Embryonic facial prominence (tissue), 1 donor: ENCODE data around the gene PTPRN2.
"Not testable (repeated sequence)": the region's sequence is repeated elsewhere in the genome, so short reads cannot be mapped to it uniquely, and the experiment has no call there.

Source experiments
- DNase-seq: peaks from one replicate; pipeline ENCODE4 v3.0.0-alpha.2; 2016; ENCODE audit errors: extremely low spot score

The PTPRN2 gene

DNA sequence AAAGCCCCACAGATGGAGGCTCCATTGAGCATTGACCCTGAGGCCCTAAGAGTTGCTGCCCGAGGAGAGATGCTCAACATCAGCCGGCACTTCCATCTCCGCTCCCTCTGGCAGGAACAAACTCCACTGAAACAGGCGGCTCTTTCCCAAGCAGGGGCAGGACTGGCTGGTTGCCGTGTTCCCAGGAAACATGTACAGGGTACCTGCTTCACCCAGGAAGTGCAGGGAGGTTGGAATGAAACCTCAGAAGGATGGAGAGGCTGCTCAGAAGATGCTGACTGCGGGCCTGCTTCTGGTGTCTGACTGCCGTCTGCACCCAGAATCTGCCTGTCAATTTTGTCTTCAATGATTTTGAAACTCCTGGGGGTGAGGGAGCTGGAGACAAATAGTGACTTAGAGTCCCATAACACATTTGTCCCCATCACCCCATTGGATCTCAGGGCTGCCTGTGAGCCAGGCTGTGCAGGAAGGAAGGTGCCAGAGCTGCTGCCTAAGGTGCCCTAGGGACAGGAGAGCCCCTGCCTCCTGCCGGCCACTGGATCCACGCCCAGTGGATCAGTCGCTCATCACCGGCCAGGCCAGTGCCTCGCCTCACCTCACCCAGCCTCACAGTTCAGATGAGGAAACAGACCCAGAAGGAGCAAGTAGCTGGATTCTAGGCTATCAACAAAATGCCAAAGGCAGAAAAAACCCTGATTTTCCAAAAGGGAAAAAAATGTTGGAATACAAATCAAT, 237.3 kb downstream of the PTPRN2 start:
- DNase-seq, result no peak

DNA sequence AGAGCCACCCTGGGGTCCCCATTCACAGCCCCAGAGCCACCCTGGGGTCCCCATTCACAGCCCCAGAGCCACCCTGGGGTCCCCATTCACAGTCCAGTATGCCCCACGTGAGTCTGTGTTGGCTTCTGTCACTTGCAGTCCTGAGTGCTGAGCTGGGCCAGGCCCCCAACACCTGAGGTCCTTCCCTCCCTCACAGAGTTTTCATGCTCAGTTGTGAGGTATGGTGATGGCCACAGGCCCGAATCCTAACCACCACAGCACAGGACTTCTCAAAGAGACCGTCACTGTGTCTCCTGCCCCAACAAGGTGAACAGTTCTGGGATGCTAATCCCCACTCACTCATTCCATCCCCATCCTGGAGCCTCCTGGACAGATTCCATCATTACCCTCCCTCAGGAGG, 239.2 kb downstream of the PTPRN2 start:
- DNase-seq, result no peak

DNA sequence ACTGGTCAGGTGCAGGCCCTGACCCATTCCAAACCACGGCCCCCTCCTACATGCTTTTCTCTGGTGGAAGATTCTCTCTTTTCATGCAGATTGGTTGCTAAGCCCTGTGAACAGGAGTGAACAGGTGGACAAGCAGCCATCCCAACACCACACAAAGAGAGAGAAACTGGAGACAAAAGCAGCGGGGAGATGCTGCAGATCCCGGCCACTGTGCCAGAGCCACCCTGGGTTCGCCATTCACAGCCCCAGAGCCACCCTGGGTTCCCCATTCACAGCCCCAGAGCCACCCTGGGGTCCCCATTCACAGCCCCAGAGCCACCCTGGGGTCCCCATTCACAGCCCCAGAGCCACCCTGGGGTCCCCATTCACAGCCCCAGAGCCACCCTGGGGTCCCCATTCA, 239.6 kb downstream of the PTPRN2 start:
- not testable (repeated sequence) for DNase-seq

DNA sequence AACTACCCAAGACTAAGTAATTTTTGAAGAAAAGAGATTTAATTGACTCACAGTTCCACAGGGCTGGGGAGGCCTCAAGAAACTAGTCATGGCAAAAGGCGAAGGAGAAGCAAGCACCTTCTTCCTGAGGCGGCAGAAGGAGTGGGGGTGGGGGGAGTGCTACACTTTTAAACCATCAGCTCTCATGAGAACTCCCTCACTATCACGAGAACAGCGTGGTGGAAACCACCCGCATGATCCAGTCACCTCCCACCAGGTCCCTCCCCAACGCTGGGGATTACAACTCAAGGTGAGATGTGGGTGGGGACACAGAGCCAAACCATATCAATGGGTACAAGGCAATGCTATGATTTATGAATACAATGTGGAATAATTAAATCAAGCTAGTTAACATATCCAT, 241.9 kb downstream of the PTPRN2 start:
- DNase-seq, result no peak

DNA sequence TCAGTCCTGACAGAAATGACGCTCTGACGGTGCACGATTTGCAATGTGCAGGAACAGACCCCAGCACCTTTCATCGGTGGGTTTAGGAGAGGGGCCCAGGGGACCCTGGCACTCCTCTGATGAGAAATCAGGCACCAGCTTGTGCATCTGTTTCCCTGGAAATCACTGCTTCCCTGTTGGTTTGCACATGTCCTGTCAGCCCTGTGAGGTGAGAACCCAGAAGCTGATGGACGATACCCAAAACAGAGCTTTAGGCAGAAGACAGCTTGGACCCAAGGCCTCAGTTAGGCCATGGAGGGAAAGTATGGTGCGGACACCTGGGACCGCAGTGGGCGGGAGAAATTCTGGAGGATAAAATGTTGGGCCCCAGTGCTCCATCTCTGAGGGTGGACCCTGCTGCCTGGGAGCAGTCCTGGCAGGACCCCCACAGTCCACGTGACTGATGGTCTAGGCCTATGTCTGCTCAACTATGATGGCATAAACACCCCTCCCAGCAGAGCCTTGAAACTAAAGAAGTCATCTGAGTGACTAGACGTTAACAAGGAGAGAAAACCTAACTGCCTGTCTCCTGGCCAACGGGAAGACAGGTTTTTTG, 242.8 kb downstream of the PTPRN2 start:
- no peak for DNase-seq

DNA sequence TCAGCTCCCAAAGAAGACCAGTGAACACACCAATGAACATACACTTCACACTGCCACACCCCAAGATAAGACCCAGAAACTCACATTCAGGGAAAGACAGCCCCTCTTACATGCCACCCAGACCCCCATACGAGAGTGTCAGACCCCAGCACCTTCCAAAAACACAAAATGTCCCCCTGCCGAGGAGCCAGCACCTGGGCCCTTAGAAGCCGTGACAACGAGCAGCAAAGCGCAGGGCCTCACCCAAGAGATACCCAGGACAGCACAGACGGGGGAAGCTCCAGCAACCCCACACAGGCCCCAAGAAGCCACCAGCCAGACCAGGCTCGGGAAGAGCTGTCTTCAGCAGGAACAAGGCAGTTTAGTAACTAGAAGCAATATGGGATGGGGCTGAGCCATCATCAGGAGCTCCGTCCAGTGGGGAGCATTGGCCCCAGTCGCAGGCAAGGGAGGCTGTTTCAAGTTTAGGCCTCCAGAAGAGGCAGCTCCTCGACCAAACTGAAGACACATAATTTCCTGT, 243.6 kb downstream of the PTPRN2 start:
- DNase-seq, result no peak

DNA sequence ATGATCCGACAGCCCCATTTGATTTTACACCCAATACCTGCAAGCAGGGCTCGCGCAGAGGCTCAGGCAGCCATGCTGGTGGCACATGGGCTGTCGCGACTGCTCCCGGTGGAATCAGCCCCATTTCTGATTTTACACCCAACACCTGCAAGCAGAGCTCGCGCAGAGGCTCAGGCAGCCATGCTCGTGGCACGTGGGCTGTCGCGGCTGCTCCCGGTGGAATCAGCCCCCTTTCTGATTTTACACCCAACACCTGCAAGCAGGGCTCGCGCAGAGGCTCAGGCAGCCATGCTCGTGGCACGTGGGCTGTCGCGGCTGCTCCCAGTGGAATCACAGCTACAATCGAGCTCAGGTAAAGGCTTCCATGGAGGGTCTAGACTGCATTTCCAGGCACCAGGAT, 244.1 kb downstream of the PTPRN2 start:
- no peak for DNase-seq

DNA sequence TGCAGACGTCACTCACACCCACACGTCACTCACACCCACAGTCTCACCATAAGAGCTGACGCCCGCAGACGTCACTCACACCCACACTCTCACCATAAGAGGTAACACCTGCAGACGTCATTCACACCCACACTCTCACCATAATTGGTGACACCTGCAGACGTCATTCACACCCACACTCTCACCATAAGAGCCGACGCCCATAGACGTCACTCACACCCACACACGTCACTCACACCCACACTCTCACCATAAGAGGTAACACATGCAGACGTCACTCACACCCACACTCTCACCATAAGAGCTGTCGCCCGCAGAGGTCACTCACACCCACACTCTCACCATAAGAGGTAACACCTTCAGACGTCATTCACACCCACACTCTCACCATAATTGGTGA, 246.5 kb downstream of the PTPRN2 start:
- DNase-seq, result not testable (repeated sequence)

DNA sequence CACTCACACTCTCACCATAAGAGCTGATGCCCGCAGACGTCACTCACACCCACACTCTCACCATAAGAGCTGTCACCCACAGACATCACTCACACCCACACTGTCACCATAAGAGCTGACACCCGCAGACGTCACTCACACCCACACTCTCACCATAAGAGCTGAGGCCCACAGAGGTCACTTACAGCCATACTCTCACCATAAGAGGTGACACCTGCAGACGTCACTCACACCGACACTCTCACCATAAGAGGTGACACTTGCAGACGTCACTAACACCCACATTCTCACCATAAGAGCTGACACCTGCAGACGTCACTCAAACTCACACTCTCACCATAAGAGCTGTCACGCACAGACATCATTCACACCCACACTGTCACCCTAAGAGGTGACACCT, 250.7 kb downstream of the PTPRN2 start:
- not testable (repeated sequence) for DNase-seq

DNA sequence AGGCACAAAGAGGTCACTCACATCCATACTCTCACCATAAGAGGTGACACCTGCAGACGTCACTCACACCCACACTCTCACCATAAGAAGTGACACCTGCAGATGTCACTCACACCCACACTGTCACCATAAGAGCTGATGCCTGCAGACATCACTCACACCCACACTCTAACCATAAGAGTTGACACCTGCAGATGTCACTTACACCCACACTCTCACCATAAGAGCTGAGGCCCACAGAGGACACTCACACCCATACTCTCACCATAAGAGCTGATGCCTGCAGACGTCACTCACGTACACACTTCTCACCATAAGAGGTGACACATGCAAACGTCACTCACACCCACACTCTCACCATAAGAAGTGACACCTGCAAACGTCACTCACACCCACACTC, 255.1 kb downstream of the PTPRN2 start:
- DNase-seq, result not testable (repeated sequence)

DNA sequence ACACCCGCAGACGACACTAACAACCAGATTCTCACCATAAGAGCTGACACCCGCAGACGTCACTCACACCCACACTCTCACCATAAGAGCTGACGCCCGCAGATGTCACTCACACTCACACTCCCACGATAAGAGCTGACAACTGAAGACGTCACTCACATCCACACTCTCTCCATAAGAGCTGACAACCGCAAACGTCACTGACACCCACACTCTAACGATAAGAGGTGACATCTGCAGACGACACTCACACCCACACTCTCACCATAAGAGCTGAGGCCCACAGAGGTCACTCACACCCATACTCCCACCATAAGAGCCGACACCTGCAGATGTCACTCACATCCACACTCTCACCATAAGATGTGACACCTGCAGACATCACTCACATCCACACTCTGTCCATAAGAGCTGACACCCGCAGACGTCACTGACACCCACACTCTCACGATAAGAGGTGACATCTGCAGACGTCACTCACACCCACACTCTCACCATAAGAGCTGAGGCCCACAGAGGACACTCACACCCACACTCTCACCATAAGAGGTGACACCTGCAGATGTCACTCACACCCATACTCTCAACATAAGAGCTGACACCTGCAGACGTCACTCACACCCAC, 255.7 kb downstream of the PTPRN2 start:
- DNase-seq, result not testable (repeated sequence)

DNA sequence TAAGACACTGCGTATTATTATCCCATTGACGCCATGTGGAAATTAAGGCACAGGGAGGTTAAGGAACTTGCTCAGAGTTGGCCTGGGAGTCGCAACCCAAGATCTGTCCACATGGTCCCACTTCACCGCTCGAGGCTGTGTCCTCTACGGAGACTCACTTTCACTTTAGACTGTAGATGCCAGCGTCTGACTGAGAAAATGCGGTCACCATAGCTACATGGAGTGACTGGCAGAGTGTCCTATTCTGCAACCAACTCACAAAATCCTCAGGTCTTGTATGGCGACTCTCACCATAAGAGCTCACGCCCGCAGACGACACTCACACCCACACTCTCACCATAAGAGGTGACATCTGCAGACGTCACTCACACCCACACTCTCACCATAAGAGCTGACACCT, 257.9 kb downstream of the PTPRN2 start:
- no peak for DNase-seq

DNA sequence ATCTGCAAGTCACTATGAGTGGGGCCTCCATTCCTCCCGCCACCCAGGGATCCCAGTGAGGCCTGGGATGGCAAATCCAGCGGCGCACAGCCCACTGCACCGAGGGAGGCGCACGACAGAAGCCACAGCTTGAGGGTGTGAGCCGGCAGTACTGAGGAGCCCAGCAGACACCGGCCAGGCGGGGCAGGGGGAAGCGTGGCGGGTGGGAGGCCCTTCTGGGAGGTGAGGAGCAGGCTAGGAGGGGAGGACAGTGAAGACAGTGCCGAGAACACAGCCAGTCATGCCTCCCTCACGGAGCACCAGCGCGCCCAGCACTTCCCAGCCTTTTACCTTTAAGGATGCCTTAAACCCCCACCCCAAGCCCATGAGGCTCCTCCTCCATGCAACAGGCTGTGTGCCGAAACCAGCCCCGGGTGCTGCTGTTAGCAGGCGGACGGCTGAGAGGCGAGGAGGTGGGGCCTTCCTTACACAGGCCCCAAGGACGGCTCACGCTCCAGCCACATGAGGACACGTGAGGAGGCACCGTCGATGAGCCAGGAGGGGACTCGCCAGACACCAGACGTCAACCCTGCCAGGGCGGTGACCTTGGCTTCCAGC, 258.5 kb downstream of the PTPRN2 start:
- DNase-seq, result no peak

DNA sequence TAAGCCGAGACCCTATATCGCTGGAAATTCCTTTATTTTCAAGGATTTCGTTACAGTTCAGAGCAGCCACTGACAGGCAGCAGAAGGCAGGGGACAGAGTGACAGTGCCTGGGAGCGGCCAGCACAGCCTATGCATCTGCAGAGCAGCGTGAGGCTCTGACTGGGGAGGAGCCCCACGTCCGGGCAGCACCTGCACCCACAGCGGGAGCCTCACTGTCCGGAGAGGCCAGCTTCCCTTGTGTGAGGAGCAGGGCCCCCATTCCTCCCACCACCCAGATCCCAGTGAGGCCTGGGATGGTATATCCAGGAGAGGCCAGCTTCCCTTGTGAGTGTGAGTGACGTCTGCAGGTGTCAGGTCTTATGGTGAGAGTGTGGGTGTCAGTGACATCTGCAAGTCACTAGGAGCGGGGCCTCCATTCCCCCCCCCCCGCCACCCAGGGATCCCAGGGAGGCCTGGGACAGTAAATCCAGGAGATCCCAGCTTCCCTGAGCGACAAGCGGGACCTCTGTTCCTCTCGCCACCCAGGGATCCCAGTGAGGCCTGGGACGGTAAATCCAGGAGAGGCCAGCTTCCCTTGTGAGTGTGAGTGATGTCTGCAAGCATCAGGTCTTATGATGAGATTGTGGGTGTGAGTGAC, 259.1 kb downstream of the PTPRN2 start:
- DNase-seq, result no peak

DNA sequence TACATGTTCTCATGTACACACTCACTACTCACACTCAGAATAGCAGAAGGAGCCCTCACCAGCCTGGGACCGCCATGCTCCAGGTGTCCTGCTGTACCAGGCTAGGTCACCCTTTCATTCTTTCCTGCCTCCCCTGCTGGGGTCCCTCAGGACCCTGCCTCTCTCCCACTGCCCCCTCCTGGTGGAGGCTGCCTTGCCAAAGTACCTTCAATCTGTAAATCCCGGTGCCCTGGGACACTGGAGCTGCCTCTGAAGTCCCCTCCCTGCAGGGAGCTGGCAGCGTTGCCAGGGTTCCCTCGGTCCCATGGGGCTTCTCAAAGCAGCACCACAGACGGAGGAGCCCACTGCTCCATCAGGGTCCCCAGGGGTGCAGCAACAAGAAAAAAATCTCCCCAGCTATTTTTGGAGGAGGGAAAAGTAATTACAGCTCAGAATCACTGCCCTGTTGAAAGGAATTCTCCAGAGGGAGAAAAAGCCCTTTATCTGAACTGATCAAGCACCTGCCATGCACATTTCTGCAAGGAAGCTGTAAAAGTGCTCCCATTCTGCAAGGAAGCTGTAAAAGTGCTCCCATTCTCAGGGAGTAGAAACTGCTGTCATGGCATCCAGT, 259.9 kb downstream of the PTPRN2 start:
- DNase-seq, result no peak

DNA sequence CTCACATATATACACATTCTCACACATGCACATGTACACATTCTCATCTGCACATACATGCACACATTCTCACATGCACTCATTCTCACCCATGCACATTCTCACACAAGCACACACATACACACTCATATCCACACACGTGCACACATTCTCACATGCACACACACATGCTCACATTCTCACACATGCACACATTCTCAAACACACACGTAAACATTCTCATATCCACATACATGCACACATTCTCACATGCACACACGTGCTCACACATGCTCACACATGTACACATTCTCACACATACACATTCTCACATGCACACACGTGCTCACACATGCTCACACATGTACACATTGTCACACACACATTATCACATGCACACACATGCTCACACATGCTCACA, 260.6 kb downstream of the PTPRN2 start:
- DNase-seq, result no peak

DNA sequence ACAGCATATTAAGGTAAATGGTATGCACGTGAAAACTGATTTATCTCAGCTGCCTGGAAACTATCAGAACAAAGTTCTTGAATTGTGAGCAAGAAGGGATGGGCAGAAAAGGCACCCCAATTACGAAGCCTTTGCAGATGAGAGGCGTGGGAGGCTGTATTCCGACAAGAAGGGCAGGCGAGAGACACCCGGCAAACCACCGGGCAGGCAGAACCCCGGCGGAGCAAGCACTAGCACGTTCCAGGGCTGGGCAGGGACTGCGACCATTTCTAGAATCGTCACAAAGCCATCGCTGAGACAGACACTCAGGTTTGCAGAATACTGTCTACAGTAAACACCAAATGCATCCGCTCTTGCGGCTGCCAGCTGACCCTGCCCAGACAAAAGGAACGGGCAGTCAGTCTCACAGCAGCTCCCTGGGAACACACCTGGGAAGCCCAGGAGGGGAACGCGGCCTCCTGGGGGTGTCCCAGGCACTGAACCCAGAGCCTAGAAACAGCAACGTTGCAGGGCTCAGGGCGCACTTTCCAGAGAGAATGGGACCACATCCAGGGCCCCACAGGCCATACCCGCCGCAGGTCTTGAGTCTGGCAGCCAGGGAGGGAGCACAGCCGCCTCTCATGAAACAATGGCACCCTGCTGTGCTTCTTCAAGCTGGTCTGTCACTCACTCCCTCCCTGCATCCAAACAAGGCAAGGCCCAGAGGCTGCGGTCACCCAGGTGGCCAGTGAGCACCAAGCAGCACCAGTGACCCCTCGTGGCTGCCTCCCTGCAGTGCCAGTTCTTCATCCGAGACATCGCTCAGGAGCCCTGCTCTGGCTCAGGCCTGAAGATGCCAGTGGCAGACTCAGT, 261.9 kb downstream of the PTPRN2 start:
- DNase-seq, result no peak

DNA sequence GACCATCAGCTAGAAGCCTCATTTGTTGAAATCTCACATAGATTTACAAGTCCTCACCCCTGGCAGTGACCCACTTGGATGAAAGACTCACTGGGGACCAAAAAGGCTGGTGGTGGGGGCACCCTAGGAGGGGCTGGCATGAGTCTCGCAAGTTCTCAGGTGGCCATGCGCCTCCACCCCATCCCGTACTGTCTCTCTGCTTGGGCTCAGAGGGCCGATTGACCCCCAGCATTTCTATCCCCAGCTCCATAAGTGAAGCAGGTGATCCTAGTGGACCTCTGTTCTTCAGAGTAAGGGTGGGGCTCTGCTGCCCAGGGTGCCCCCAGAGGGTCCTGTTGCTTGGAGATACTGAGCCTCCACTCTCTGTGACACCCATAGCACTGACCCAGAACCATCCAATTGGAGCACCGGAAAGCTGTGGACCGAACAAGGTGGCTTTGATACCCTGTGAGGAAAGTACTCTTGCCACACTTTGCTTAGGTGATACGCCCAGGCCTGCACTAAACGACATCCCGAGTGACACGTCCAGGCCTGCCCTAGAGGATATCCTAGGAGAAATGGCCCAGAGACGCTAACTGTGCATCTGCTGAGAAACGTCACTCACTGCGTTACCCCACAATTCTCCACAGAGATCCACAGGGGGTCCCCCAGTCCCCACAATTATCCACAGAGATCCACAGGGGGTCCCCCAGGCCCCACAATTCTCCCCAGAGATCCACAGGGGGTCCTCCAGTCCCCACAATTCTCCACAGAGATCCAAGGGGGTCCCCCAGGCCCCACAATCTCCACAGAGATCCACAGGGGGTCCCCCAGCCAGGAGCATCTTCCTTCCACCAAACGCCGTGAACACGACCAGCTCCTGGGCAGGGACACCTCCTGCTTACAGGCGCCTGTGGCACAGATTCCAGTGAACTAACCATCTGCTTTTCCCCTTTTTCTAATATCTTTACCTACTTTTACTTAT, 262.9 kb downstream of the PTPRN2 start:
- no peak for DNase-seq

DNA sequence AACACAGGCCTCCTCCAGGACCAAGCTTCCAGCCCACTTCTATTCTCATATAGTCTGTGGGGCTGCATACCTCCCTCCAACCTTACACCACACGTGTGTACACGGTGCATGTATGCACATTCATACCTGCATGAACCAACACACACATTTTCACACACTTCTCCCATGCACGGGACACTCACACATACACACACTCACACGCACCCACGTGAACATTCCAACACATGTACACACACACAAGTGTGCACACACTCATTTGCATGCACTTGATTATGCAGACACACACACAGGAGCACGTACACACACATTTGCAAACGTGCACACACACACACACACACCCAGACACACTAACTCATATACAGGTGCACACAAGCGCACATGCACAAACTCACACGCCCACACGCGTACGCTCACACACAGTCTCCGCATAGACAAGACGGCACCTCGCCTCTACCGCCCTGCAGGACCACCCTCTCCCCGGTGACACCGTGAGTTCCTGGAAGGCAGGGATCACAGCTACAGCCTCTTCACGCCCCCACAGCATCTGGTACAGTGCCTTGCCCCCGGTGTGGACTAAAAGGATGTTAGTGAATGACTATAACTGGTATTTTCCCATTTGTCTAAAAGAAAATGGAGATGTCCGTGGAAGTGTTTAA, 263.8 kb downstream of the PTPRN2 start:
- DNase-seq, result no peak
